22Rv1 (cell line): Measurements from ENCODE around the gene EPHB1.

Experiments used
- CTCF ChIP-seq: fragments of 450-650 bp; IDR thresholded peaks from 2 replicates; pipeline ENCODE4 v1.5.1; 2017; ENCODE audit warnings: mild to moderate bottlenecking
- ZFX ChIP-seq: fragments of 450-650 bp; IDR thresholded peaks from 2 replicates; pipeline ENCODE4 v1.6.1; 2017; ENCODE audit warnings: antibody characterized with exemption, borderline replicate concordance

GRCh38 chr3:135097276-135097946 is 302.4 kb downstream of the EPHB1 start:
- TF ChIP-seq CTCF (no peak), ZFX (no peak)
